ENCODE results near the gene PFDN1. TPM values are rescaled to one million over a fixed set of nuclear protein-coding genes. Genes with fewer than 3 reads are reported as not detected.
A peak's percentile ranks its signal among the peaks of the same experiment; 100 is the strongest.

PFDN1 gene
- total and polyA plus RNA-seq, 9 of the 15 experiments (the other 6 are each of a cell fraction or from before 2014, with no cell fraction given) = 45.5 to 215 (median 78.0) TPM

DNA sequence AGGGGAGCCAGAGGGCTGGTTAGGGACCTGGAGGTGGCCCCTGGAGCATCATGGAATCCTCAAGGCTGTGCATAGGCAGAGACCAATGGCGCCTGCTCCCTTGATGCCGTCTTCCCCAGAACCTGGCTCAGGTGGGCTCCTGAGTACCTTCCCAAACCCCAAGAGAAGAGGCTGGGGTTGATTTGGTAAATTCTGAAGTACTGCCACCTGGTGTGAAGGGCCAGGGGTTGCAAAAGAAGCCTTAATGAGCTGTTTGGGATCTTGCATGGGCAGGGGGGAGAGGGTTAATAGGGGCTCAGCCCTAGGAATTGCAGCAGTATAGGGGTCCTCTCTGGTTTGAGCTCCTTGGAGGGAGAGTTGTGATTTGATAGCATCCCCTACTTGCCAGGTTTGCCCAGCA is 75.9 kb downstream of the PFDN1 start:
- Histone ChIP-seq H3K27ac (ENCODE audit: extremely low read depth, low read depth, low read length) (no peak overlapping the region), H3K4me3 (no peak overlapping the region), H2AFZ (ENCODE audit: low read depth, low read length) (no peak overlapping the region), H3K9me3 (replicated peaks; ENCODE audit: control insufficient read depth, insufficient read depth, low read depth, low read length) (no peaks in the 10 kb centered on the region), H3K9ac (ENCODE audit: insufficient read depth in 1 of 2, low read depth in 2 of 2, low read length in 2 of 2) (no peak overlapping the region; a peak in 1 of 4 replicates), H3K9me1 (ENCODE audit: control insufficient read depth, insufficient read depth, low read length) (peaks cover 4% of the 10 kb centered on the region), H3K4me2 (ENCODE audit: insufficient read depth, low read length) (no peak overlapping the region), H3K4me1 (replicated peaks in 1 of 2; ENCODE audit: control insufficient read depth in 2 of 2, insufficient read depth in 2 of 2, low read length in 2 of 2) (peaks cover 6 to 25% of the 10 kb centered on the region in 2 experiments), H3K27me3 (ENCODE audit: control insufficient read depth in 2 of 2, insufficient read depth in 2 of 2, low read length in 2 of 2) (no peaks in the 10 kb centered on the region), H3K79me2 (ENCODE audit: control insufficient read depth, insufficient read depth, low read length) (peaks cover 34% of the 10 kb centered on the region), H3K36me3 (ENCODE audit: control insufficient read depth, insufficient read depth, low read length) (peaks cover 1% of the 10 kb centered on the region), H4K20me1 (replicated peaks; ENCODE audit: control insufficient read depth, insufficient read depth, low read length) (0 out of 2 replicates have a peak, but pooled peaks cover 3% of the 10 kb centered on the region)
- POLR2A ChIA-PET = interaction anchor here (0.5 to 0.9 kb wide), 3 partner anchors 18 to 127 kb away, joined by 3 to 4 read pairs (median 4); no protein-coding TSS in a partner anchor
- FAIRE-seq (no peak), DNase-seq (ENCODE audit: extremely low read depth in 1 of 4, low spot score in 3 of 4) (no peak), ATAC-seq (peak; percentile 35; the same call in 2 of the 3 replicates)
- intact Hi-C loops (cut with micrococcal nuclease) = loop anchor here (1.0 kb wide), 1 partner anchor 58 kb away; no protein-coding TSS in a partner anchor
- WGBS (ENCODE audit: insufficient coverage, low coverage, missing lambda C conversion rate) = 73% methylated on average over 2 of the region's 2 CpGs
- no peak for TF ChIP-seq ZEB2 (IDR thresholded peaks at IDR 0.05)
- TF ChIP-seq, protein P1, sequence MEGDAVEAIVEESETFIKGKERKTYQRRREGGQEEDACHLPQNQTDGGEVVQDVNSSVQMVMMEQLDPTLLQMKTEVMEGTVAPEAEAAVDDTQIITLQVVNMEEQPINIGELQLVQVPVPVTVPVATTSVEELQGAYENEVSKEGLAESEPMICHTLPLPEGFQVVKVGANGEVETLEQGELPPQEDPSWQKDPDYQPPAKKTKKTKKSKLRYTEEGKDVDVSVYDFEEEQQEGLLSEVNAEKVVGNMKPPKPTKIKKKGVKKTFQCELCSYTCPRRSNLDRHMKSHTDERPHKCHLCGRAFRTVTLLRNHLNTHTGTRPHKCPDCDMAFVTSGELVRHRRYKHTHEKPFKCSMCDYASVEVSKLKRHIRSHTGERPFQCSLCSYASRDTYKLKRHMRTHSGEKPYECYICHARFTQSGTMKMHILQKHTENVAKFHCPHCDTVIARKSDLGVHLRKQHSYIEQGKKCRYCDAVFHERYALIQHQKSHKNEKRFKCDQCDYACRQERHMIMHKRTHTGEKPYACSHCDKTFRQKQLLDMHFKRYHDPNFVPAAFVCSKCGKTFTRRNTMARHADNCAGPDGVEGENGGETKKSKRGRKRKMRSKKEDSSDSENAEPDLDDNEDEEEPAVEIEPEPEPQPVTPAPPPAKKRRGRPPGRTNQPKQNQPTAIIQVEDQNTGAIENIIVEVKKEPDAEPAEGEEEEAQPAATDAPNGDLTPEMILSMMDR (IDR thresholded peaks at IDR 0.05 in 2 of 3, conservative IDR thresholded peaks at IDR 0.05 in 1 of 3; ENCODE audit: insufficient read depth in 2 of 3, low read depth in 1 of 3, low read length in 3 of 3) = peak; percentile 29 to 41 (median 30); a peak in 5 of 6 replicates
- TF ChIP-seq POLR2H (tag; IDR thresholded peaks at IDR 0.05; ENCODE audit: low read depth) = no peak
- TF ChIP-seq, protein P2, sequence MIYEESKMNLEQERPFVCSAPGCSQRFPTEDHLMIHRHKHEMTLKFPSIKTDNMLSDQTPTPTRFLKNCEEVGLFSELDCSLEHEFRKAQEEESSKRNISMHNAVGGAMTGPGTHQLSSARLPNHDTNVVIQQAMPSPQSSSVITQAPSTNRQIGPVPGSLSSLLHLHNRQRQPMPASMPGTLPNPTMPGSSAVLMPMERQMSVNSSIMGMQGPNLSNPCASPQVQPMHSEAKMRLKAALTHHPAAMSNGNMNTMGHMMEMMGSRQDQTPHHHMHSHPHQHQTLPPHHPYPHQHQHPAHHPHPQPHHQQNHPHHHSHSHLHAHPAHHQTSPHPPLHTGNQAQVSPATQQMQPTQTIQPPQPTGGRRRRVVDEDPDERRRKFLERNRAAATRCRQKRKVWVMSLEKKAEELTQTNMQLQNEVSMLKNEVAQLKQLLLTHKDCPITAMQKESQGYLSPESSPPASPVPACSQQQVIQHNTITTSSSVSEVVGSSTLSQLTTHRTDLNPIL (CRISPR knock-in tag; IDR thresholded peaks at IDR 0.05) = no peak
- TF ChIP-seq RAD21 (CRISPR knock-in tag; conservative IDR thresholded peaks at IDR 0.05 in 1 of 2, IDR thresholded peaks at IDR 0.05 in 1 of 2) = peak in 1 of 2 experiments; percentile 42; a peak in 2 of 4 replicates
- CTCF ChIA-PET (ENCODE audit: low intra/inter-chr PET ratio) = no interaction called here
- in situ Hi-C loops (cut with MboI) = no loop called here
- BruUV-seq (replicated peaks) = no TSS peak

Measured in K562 (cell line).